A673 (cell line): ENCODE results near the gene ORAI2. TPM values are rescaled to one million over a fixed set of nuclear protein-coding genes. Genes with fewer than 3 reads are reported as not detected.
"Not testable (repeated sequence)": the region's sequence is repeated elsewhere in the genome, so short reads cannot be mapped to it uniquely, and the experiment has no call there.

Experiments
- BruUV-seq: library from RNA; stranded (reverse); fragments of 400-500 nt; replicated peaks from 2 replicates; lab custom pipeline; 2021; lab: Mats Ljungman, UMichigan
- CTCF ChIA-PET: fragments of 300-600 bp; sonication (Branson Sonifier 250); formaldehyde crosslinking; loops from one replicate; lab custom pipeline; 2022; ENCODE audit warnings: antibody characterized with exemption; lab: Charles Lee
- POLR2A ChIA-PET: fragments of 300-600 bp; sonication (Branson Sonifier 250); formaldehyde crosslinking; loops from one replicate; lab custom pipeline; 2022; ENCODE audit warnings: antibody characterized with exemption; ENCODE audit not compliant: low non-redundant PET; lab: Charles Lee
- DNase-seq: peaks from one replicate; pipeline ENCODE4 v3.0.0-alpha.2; 2015; ENCODE audit warnings: low spot score
- H3K27ac ChIP-seq: fragments of 200-600 bp; sonication (generic); 2 replicates; pipeline ENCODE4 v1.5.1; 2016; ENCODE audit warnings: mixed run types, low read depth, mild to moderate bottlenecking, mixed read lengths, antibody characterized with exemption, low read length; ENCODE audit not compliant: poor library complexity, severe bottlenecking
- H3K27me3 ChIP-seq: fragments of 200-600 bp; sonication (generic); replicated peaks from 2 replicates; pipeline ENCODE4 v1.6.1; 2017; ENCODE audit warnings: mixed run types, low read depth, mild to moderate bottlenecking, mixed read lengths, antibody characterized with exemption, low read length; ENCODE audit not compliant: insufficient read depth, poor library complexity
- H3K36me3 ChIP-seq: fragments of 200-600 bp; sonication (generic); 2 replicates; pipeline ENCODE4 v1.6.1; 2016; ENCODE audit warnings: mixed run types, mild to moderate bottlenecking, mixed read lengths, antibody characterized with exemption, low read length; ENCODE audit not compliant: insufficient read depth, poor library complexity, severe bottlenecking
- H3K4me1 ChIP-seq: fragments of 200-600 bp; sonication (generic); 2 replicates; pipeline ENCODE4 v1.6.1; 2017; ENCODE audit warnings: mixed run types, mild to moderate bottlenecking, mixed read lengths, antibody characterized with exemption, low read length; ENCODE audit not compliant: insufficient read depth, poor library complexity, severe bottlenecking
- H3K4me3 ChIP-seq: fragments of 200-600 bp; sonication (generic); 2 replicates; pipeline ENCODE4 v1.5.1; 2016; ENCODE audit warnings: low read depth, mixed run types, mild to moderate bottlenecking, mixed read lengths, low read length; ENCODE audit not compliant: poor library complexity, severe bottlenecking
- H3K9me3 ChIP-seq: fragments of 200-600 bp; sonication (generic); 2 replicates; pipeline ENCODE4 v1.6.1; 2016; ENCODE audit warnings: mixed run types, low read depth, mild to moderate bottlenecking, mixed read lengths, antibody characterized with exemption, low read length; ENCODE audit not compliant: poor library complexity, severe bottlenecking
- CTCF ChIP-seq: fragments of 300-800, 200-600 bp; sonication (generic); conservative IDR thresholded peaks from 2 replicates; pipeline ENCODE4 v1.5.1; 2017; ENCODE audit warnings: low read depth, mild to moderate bottlenecking, antibody characterized with exemption, low read length, moderate library complexity, mixed read lengths
- intact Hi-C: fragments of 100-400 bp; cut with micrococcal nuclease; formaldehyde crosslinking; loops from one replicate; pipeline ENCODE4 v1.10.0; 2022; ENCODE audit not compliant: unreplicated experiment
- total RNA-seq: library from RNA; stranded (reverse); gene quantifications from 2 replicates; pipeline ENCODE4 v1.2.3, GENCODE V29; 2021

ORAI2 gene
- total RNA-seq, 1 experiment from 2014 or later = 35.2 TPM

GRCh38 chr7:102479209-102479584, 45.8 kb downstream of the ORAI2 start:
- H3K27ac ChIP-seq, intact Hi-C loops, H3K4me3 ChIP-seq, H3K27me3 ChIP-seq, BruUV-seq, DNase-seq, H3K4me1 ChIP-seq, H3K36me3 ChIP-seq, CTCF ChIA-PET, POLR2A ChIA-PET, H3K9me3 ChIP-seq: not testable (repeated sequence)

- CTCF ChIA-PET, H3K4me1 ChIP-seq, H3K27me3 ChIP-seq, BruUV-seq, intact Hi-C loops, H3K27ac ChIP-seq, DNase-seq, POLR2A ChIA-PET, H3K36me3 ChIP-seq, H3K9me3 ChIP-seq, H3K4me3 ChIP-seq: not testable (repeated sequence)
- peak; percentile 35 for TF ChIP-seq CTCF
Observed at GRCh38 chr7:102479982-102480637, 46.7 kb downstream of the ORAI2 start.

GRCh38 chr7:102481962-102482361, 48.6 kb downstream of the ORAI2 start:
- H3K27me3 ChIP-seq, BruUV-seq: not testable (repeated sequence)

GRCh38 chr7:102484317-102484716, 50.9 kb downstream of the ORAI2 start:
- BruUV-seq, POLR2A ChIA-PET, intact Hi-C loops: not testable (repeated sequence)

More at GRCh38 chr7:102481962-102482361, 48.6 kb downstream of the ORAI2 start:
- H3K9me3 ChIP-seq, CTCF ChIA-PET, H3K4me3 ChIP-seq, intact Hi-C loops, H3K4me1 ChIP-seq, H3K36me3 ChIP-seq, POLR2A ChIA-PET, H3K27ac ChIP-seq, DNase-seq: not testable (repeated sequence)

GRCh38 chr7:102490529-102491075, 57.2 kb downstream of the ORAI2 start:
- POLR2A ChIA-PET, H3K36me3 ChIP-seq, intact Hi-C loops, BruUV-seq, H3K4me1 ChIP-seq, H3K4me3 ChIP-seq, H3K27ac ChIP-seq, H3K9me3 ChIP-seq, CTCF ChIA-PET, H3K27me3 ChIP-seq, DNase-seq: not testable (repeated sequence)

More at GRCh38 chr7:102484317-102484716, 50.9 kb downstream of the ORAI2 start:
- H3K27ac ChIP-seq, H3K36me3 ChIP-seq, H3K9me3 ChIP-seq, DNase-seq, H3K27me3 ChIP-seq, CTCF ChIA-PET, H3K4me3 ChIP-seq, H3K4me1 ChIP-seq: not testable (repeated sequence)

- H3K4me3 ChIP-seq, intact Hi-C loops, DNase-seq, BruUV-seq, H3K27ac ChIP-seq, CTCF ChIA-PET, POLR2A ChIA-PET, H3K9me3 ChIP-seq, H3K4me1 ChIP-seq, H3K36me3 ChIP-seq, H3K27me3 ChIP-seq: not testable (repeated sequence)
Observed at GRCh38 chr7:102493220-102493935, 60.0 kb downstream of the ORAI2 start.

GRCh38 chr7:102494026-102494425, 60.7 kb downstream of the ORAI2 start:
- H3K27ac ChIP-seq, intact Hi-C loops, POLR2A ChIA-PET, BruUV-seq, DNase-seq, H3K4me1 ChIP-seq, H3K27me3 ChIP-seq, H3K36me3 ChIP-seq, H3K4me3 ChIP-seq, H3K9me3 ChIP-seq, CTCF ChIA-PET: not testable (repeated sequence)
